Lower leg skin (tissue), 4 donors: Measurements from ENCODE around the gene NTN4. TPM values are rescaled to one million over a fixed set of nuclear protein-coding genes. Genes with fewer than 3 reads are reported as not detected.

Source experiments
- DNase-seq, 2 donors: peaks; one replicate each; pipeline ENCODE4 v3.0.0-alpha.2; 2019; ENCODE audit warnings: low spot score in 2 of 2
- H3K4me3 ChIP-seq: fragments of 200-600 bp; sonication (generic); 2 replicates; pipeline ENCODE4 v1.5.1; 2017; ENCODE audit warnings: mild to moderate bottlenecking, low read depth; ENCODE audit not compliant: poor library complexity, severe bottlenecking
- CTCF ChIP-seq, 3 donors: fragments of 450-650 bp; IDR thresholded peaks; one replicate each; pipeline ENCODE4 v1.5.1; 2016; ENCODE audit warnings: antibody characterized with exemption in 3 of 3, mild to moderate bottlenecking in 3 of 3, moderate library complexity in 2 of 3
- POLR2A ChIP-seq, 2 donors: fragments of 450-650 bp; IDR thresholded peaks; one replicate each; pipeline ENCODE4 v1.6.1; 2016 to 2017; ENCODE audit warnings: antibody characterized with exemption in 2 of 2, mild to moderate bottlenecking in 1 of 2, moderate library complexity in 1 of 2
- WGBS, 2 donors: methylation state at CpG; one replicate each; pipeline ENCODE4 v1.1.5; 2018; 5-methylcytosine and 5-hydroxymethylcytosine counted together
- intact Hi-C: fragments of 100-400 bp; cut with DNase I; formaldehyde crosslinking; loops from one replicate; pipeline ENCODE4 v1.15.0; 2023; ENCODE audit warnings: low total_unique reads
- total RNA-seq, 4 donors: library from RNA; depleted of rRNA; stranded (reverse); fragments of >200 nt; gene quantifications; one replicate each; pipeline ENCODE4 v1.1.0, GENCODE V29; 2016

NTN4 gene
- total RNA-seq, 4 donors from 2014 or later = 11.0 to 30.6 (median 16.8) TPM

- 85 to 89% methylated on average over 5 of the region's 5 CpGs for WGBS, 2 donors
- no peak overlapping the region for H3K4me3 ChIP-seq
- TF ChIP-seq CTCF (IDR thresholded peaks at IDR 0.05) (no peak), POLR2A (IDR thresholded peaks at IDR 0.05) (no peak)
- peak in 1 of 2 donors; percentile 14 for DNase-seq
- intact Hi-C loops = loop anchor here (10.0 kb wide), 1 partner anchor 188 kb away; no protein-coding TSS in a partner anchor
Measured at GRCh38 chr12:95626854-95627253, 163.7 kb downstream of the NTN4 start.

GRCh38 chr12:95625012-95625411, 165.6 kb downstream of the NTN4 start:
- no peak for TF ChIP-seq CTCF (IDR thresholded peaks at IDR 0.05)
- no peak for TF ChIP-seq POLR2A (IDR thresholded peaks at IDR 0.05)
- intact Hi-C loops = loop anchor here (10.0 kb wide), 1 partner anchor 190 kb away; no protein-coding TSS in a partner anchor
- DNase-seq = no peak
- 66 to 74% methylated on average over 4 of the region's 4 CpGs for WGBS, 2 donors
- H3K4me3 ChIP-seq = no peak overlapping the region

GRCh38 chr12:95624589-95624988, 166.0 kb downstream of the NTN4 start:
- TF ChIP-seq POLR2A (IDR thresholded peaks at IDR 0.05) = no peak
- TF ChIP-seq CTCF (IDR thresholded peaks at IDR 0.05) = no peak
- DNase-seq = no peak
- H3K4me3 ChIP-seq = no peak overlapping the region
- 74 to 78% methylated on average over 7 of the region's 7 CpGs for WGBS, 2 donors
- intact Hi-C loops = loop anchor here (10.0 kb wide), 1 partner anchor 190 kb away; no protein-coding TSS in a partner anchor

GRCh38 chr12:95623554-95624170, 166.9 kb downstream of the NTN4 start:
- 44 to 62% methylated on average over 17 to 18 of the region's 18 CpGs for WGBS, 2 donors
- peak; percentile 50 to 90 for DNase-seq
- TF ChIP-seq CTCF (IDR thresholded peaks at IDR 0.05) (no peak), POLR2A (IDR thresholded peaks at IDR 0.05) (no peak)
- intact Hi-C loops = loop anchor here (10.0 kb wide), 1 partner anchor 191 kb away; no protein-coding TSS in a partner anchor
- no peak overlapping the region for H3K4me3 ChIP-seq

- WGBS, 2 donors = 87 to 92% methylated on average over 3 of the region's 3 CpGs
- DNase-seq = no peak
- intact Hi-C loops = loop anchor here (10.0 kb wide), 1 partner anchor 192 kb away; no protein-coding TSS in a partner anchor
- TF ChIP-seq POLR2A (IDR thresholded peaks at IDR 0.05) (no peak), CTCF (IDR thresholded peaks at IDR 0.05) (no peak)
- H3K4me3 ChIP-seq = no peak overlapping the region
Measured at GRCh38 chr12:95622879-95623278, 167.7 kb downstream of the NTN4 start.
